NCI-H226 (cell line): ENCODE measurements around the gene FABP6.
A peak's percentile ranks its signal among the peaks of the same experiment; 100 is the strongest.

Experiments
- DNase-seq: peaks from one replicate; pipeline ENCODE4 v3.0.0-alpha.2; 2015

Gene FABP6

GRCh38 chr5:160263326-160263855 lies 34.1 kb downstream of the FABP6 start:
- no peak for DNase-seq

DNA sequence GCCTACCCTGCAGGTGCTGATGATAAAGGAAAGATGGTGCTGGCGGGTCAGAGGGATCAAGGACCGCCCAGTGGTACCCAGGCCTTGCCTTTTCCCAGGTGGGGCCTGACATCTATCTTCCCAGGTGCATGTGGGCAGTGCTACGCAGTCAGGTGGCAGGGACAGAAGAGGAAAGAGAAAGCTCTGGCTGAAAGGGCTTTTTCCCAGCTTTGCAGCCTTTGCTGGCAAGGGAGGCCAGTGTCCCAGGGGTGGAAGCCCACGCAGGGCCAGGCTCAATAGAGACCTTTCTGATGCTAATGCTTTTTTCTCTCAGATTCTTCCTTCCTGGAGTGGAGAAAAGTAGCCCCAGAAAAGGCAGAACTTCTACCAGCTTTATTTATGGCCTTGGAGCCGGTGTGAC lies 36.7 kb downstream of the FABP6 start:
- DNase-seq, result no peak

DNA sequence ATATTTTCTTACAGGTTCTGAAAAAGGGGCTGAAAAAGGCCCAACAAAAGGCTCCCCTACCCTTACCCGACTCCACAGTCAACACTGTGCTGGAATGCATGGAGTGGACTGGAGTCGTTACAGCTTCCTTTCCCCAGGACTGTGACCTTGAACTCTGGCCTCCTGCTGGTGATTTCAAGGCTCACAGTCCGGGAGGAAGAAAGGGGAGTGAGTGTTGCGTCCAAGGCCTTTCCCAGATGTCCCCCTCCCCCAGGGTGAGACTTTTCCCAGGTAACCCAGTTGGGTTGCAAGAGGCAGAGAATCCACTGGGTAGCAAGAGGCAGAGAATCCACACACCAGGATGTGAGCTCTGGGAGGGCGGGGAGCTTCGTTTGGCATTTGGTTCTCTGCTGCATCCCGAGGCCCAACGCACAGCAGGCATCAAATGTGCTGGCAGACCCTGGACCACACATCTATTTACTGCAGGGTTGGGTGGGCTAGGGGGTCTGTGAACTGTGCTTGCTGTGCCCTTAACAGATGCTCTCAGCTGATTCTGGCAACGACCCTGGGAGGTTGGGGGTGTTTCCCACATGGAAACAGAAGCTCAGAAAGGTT lies 37.5 kb downstream of the FABP6 start:
- no peak for DNase-seq

- DNase-seq, result no peak
Observed at GRCh38 chr5:160268121-160268520, 38.8 kb downstream of the FABP6 start.

DNA sequence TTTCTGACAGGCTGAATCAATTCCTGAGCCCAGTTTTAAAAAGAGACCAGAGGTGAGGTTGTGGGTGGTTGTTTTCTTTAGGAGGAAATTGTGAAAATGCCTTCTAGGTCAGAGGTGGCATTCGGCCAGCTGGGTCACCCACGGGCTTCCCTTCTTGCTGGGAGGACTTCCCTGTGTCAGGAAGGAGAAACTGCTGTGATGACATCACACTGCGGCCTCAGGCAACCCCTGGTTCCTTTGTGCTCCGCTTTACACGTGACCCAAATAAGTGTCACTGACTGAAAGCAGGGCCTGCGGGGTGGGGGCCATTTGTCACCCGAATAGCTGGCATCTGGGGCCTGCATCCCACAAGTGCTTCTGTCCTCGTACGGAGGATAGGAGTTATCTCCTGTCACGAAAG lies 39.7 kb downstream of the FABP6 start:
- no peak for DNase-seq

GRCh38 chr5:160270704-160271103 lies 41.4 kb downstream of the FABP6 start:
- DNase-seq, result no peak

GRCh38 chr5:160271396-160271795 lies 42.1 kb downstream of the FABP6 start:
- no peak for DNase-seq

DNA sequence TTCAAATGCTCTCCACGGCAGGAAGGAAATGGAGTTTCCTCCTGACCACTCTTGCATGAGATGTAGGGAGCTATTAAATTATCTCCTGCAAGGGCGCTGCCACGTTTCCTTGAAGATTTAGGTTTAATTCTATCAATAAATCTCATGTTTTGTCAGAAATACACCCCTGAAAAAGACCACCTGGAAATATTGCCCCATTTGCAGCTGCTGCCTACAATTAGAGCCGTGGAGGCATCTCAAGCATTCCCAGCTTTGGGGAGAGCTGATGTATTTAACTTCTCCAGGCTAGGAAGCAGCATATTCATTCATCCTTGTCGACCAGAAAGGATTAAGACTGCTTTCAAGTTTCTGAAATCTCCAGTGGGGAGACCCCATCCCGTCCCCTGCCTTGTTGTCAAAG lies 42.5 kb downstream of the FABP6 start:
- no peak for DNase-seq

DNA sequence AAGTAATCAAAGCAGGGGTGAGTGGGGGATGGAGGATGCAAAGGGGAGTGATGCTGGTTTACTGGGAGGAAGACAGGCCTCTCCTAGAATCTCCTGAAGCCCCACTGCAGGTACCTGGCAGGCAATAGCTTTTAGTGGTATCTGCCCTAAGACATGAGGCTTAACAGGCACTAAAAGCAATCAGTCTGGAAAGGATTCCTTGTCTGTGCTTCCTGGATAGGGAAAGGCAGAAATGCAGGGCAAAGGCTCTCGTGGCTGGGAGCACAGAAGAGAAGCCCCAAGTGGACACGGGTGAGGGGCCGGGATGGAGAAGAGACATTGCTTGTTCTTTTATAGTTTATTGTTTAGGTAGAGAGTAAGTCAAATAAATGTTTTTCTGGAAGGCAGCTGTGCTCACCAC lies 43.0 kb downstream of the FABP6 start:
- no peak for DNase-seq

DNA sequence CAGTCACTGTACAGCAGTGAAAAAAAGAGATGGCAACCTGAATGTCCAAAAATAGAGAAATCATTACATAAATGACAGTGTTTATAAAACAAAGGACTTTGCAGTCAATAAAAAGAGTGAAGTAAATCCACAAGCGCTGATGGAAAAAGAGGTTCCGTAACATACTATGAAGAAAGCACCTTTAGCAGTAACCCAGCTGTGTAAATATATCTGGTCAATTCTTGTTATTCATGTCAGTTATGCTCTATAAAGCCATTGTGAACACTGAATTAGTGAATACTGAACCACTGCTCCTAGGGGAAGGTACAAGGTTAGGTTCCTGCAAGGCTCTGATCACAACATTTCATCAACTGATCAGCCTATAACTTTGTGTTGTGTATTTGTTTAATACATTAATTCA lies 43.6 kb downstream of the FABP6 start:
- DNase-seq, result no peak

- no peak for DNase-seq
Observed at GRCh38 chr5:160274483-160274931, 45.2 kb downstream of the FABP6 start.

DNA sequence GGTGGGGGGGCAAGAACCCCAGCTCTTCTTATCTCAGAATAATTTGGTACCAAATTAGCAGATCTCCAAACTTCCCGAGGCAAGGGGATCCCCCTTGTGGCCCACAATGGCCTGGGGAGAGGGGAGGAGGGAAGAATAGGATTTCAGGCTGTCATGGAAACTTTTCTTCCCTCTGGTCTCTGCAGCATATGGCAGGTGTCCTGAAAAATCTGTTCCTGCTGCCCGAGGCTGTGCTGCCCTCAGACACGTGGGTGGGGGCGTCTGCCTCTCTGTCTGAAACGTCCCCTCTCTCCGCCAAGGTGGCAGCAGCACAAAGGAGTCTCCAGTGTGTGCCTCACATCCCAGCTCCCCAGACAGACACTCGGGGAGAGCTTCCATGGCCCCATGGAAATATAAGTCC lies 49.0 kb downstream of the FABP6 start:
- DNase-seq, result no peak

GRCh38 chr5:160280384-160281095 lies 51.2 kb downstream of the FABP6 start:
- no peak for DNase-seq

DNA sequence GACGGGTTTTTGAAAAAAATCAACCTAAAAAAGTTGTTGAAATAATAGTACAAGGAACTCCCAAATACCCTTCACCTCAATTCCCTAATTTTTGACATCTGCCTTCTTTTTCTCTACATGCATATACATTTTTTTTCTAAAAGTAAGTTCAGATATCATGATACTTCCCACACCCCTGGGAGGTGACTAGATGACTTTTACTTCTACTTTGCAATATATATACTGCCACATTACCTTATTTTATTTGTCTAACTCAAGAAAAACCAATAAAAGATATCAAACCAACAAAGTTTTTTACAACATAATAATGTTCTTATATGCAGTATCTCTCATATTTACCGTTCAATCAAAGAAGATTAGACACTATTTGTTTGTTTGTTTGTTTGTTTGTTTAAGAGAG lies 52.0 kb downstream of the FABP6 start:
- no peak for DNase-seq

GRCh38 chr5:160284291-160284873 lies 55.1 kb downstream of the FABP6 start:
- no peak for DNase-seq

GRCh38 chr5:160285316-160285715 lies 56.0 kb downstream of the FABP6 start:
- no peak for DNase-seq

GRCh38 chr5:160286947-160287346 lies 57.6 kb downstream of the FABP6 start:
- no peak for DNase-seq

- peak; percentile 34 for DNase-seq
Observed at GRCh38 chr5:160287378-160288051, 58.2 kb downstream of the FABP6 start.
